HepG2 (cell line): ENCODE measurements around the gene CCDC66. TPM values are rescaled to one million over a fixed set of nuclear protein-coding genes. Genes with fewer than 3 reads are reported as not detected.

Experiments
- ARHGAP35 ChIP-seq: sonication (generic); formaldehyde crosslinking; IDR thresholded peaks from 2 replicates; pipeline ENCODE4 v1.9.0; 2022; ENCODE audit warnings: mild to moderate bottlenecking, inconsistent platforms, moderate library complexity, missing genetic modification reagents, borderline replicate concordance
- ARNT ChIP-seq: fragments of 450-650 bp; IDR thresholded peaks from 2 replicates; pipeline ENCODE4 v1.6.1; 2017
- CBFB ChIP-seq: sonication (generic); formaldehyde crosslinking; IDR thresholded peaks from 2 replicates; pipeline ENCODE4 v1.4.0; 2020; ENCODE audit warnings: missing genetic modification reagents
- DR1 ChIP-seq: sonication (generic); formaldehyde crosslinking; IDR thresholded peaks from 2 replicates; pipeline ENCODE4 v1.8.0; 2021; ENCODE audit warnings: mild to moderate bottlenecking, missing genetic modification reagents, inconsistent platforms
- HMG20A ChIP-seq: IDR thresholded peaks from 2 replicates; pipeline ENCODE4 v1.6.1; 2016; ENCODE audit warnings: borderline replicate concordance
- JUN ChIP-seq: sonication (generic); formaldehyde crosslinking; IDR thresholded peaks from 2 replicates; pipeline ENCODE4 v1.4.0; 2020; ENCODE audit warnings: mild to moderate bottlenecking, missing genetic modification reagents
- MED13 ChIP-seq: sonication (generic); formaldehyde crosslinking; IDR thresholded peaks from 2 replicates; pipeline ENCODE4 v1.5.0; 2020; ENCODE audit warnings: missing genetic modification reagents
- RORA ChIP-seq: sonication (generic); formaldehyde crosslinking; IDR thresholded peaks from 2 replicates; pipeline ENCODE4 v1.5.0; 2020; ENCODE audit warnings: mild to moderate bottlenecking, missing genetic modification reagents, moderate library complexity
- SP1 ChIP-seq, 2 experiments: fragments of 450-650 bp in 1 of 2; sonication (generic) in 1 of 2; formaldehyde crosslinking in 1 of 2; IDR thresholded peaks; 2 replicates each; pipeline versions ENCODE4 v1.4.0 to v1.6.1; 2016 to 2020; ENCODE audit warnings: missing genetic modification reagents in 1 of 2
- SP2 ChIP-seq: sonication (generic); formaldehyde crosslinking; IDR thresholded peaks from 2 replicates; pipeline ENCODE4 v1.5.1; 2020; ENCODE audit warnings: mild to moderate bottlenecking, missing genetic modification reagents
- STAT5B ChIP-seq: sonication (generic); formaldehyde crosslinking; IDR thresholded peaks from 2 replicates; pipeline ENCODE4 v1.4.0; 2020; ENCODE audit warnings: missing genetic modification reagents
- YEATS4 ChIP-seq: sonication (generic); formaldehyde crosslinking; IDR thresholded peaks from 2 replicates; pipeline ENCODE4 v1.4.0; 2020; ENCODE audit warnings: missing genetic modification reagents, borderline replicate concordance
- ZNF180 ChIP-seq: sonication (generic); formaldehyde crosslinking; IDR thresholded peaks from 2 replicates; pipeline ENCODE4 v1.4.0; 2020; ENCODE audit warnings: low read depth, missing genetic modification reagents, borderline replicate concordance
- ZNF317 ChIP-seq: sonication (generic); formaldehyde crosslinking; IDR thresholded peaks from 2 replicates; pipeline ENCODE4 v1.5.0; 2020; ENCODE audit warnings: mild to moderate bottlenecking, missing genetic modification reagents
- ZNF343 ChIP-seq: sonication (generic); formaldehyde crosslinking; IDR thresholded peaks from 2 replicates; pipeline ENCODE4 v1.4.0; 2020; ENCODE audit warnings: mild to moderate bottlenecking, missing genetic modification reagents
- ZNF564 ChIP-seq: sonication (generic); formaldehyde crosslinking; IDR thresholded peaks from 2 replicates; pipeline ENCODE4 v1.8.1; 2023; ENCODE audit warnings: mild to moderate bottlenecking, missing genetic modification reagents
- ZNF703 ChIP-seq: sonication (generic); formaldehyde crosslinking; IDR thresholded peaks from 2 replicates; pipeline ENCODE4 v1.5.1; 2020; ENCODE audit warnings: missing genetic modification reagents, mild to moderate bottlenecking, moderate library complexity, borderline replicate concordance
- ZNF724P ChIP-seq: sonication (generic); formaldehyde crosslinking; IDR thresholded peaks from 2 replicates; pipeline ENCODE4 v1.8.0; 2022; ENCODE audit warnings: missing genetic modification reagents, borderline replicate concordance
- ZNF777 ChIP-seq: sonication (generic); formaldehyde crosslinking; IDR thresholded peaks from 2 replicates; pipeline ENCODE4 v1.4.0; 2020; ENCODE audit warnings: missing genetic modification reagents
- ZNF883 ChIP-seq: sonication (generic); formaldehyde crosslinking; IDR thresholded peaks from 2 replicates; pipeline ENCODE4 v1.5.1; 2020; ENCODE audit warnings: mild to moderate bottlenecking, missing genetic modification reagents; ENCODE audit errors: not compliant biosample characterization
- polyA plus RNA-seq, 8 experiments: library from polyadenylated mRNA; depleted of rRNA in 3 of 8; stranded (reverse) in 7 of 8; unstranded in 1 of 8; fragments of >200 nt; fragmentation: Illumina TruSeq in 4 of 8; extraction: Trizol in 4 of 8; gene quantifications; 2 replicates each; pipeline versions ENCODE4 v1.2.1 to v1.2.3, GENCODE V29; 2011 to 2016; ENCODE audit warnings: low read depth in 4 of 8, missing spikeins in 1 of 8, mixed read lengths in 1 of 8; ENCODE audit not compliant: insufficient read depth in 1 of 8
- total RNA-seq, 5 experiments: library from RNA; depleted of rRNA; stranded (reverse); fragments of >200 nt; fragmentation: Illumina TruSeq; extraction: Trizol; gene quantifications; 2 replicates each; pipeline ENCODE4 v1.2.3, GENCODE V29; 2016; ENCODE audit warnings: low read depth in 1 of 5
- TF ChIP-seq, protein P1 (sequence below): sonication (generic); formaldehyde crosslinking; IDR thresholded peaks from 2 replicates; pipeline ENCODE4 v1.4.0; 2020; ENCODE audit warnings: mild to moderate bottlenecking, missing genetic modification reagents, borderline replicate concordance
- TF ChIP-seq, protein P2 (sequence below): sonication (generic); formaldehyde crosslinking; IDR thresholded peaks from 2 replicates; pipeline ENCODE4 v1.4.0; 2020; ENCODE audit warnings: missing genetic modification reagents

The CCDC66 gene
- total and polyA plus RNA-seq, 2 of the 13 experiments (the other 11 are each of a cell fraction or from before 2014, with no cell fraction given) = 8.4 to 19.9 TPM

DNA sequence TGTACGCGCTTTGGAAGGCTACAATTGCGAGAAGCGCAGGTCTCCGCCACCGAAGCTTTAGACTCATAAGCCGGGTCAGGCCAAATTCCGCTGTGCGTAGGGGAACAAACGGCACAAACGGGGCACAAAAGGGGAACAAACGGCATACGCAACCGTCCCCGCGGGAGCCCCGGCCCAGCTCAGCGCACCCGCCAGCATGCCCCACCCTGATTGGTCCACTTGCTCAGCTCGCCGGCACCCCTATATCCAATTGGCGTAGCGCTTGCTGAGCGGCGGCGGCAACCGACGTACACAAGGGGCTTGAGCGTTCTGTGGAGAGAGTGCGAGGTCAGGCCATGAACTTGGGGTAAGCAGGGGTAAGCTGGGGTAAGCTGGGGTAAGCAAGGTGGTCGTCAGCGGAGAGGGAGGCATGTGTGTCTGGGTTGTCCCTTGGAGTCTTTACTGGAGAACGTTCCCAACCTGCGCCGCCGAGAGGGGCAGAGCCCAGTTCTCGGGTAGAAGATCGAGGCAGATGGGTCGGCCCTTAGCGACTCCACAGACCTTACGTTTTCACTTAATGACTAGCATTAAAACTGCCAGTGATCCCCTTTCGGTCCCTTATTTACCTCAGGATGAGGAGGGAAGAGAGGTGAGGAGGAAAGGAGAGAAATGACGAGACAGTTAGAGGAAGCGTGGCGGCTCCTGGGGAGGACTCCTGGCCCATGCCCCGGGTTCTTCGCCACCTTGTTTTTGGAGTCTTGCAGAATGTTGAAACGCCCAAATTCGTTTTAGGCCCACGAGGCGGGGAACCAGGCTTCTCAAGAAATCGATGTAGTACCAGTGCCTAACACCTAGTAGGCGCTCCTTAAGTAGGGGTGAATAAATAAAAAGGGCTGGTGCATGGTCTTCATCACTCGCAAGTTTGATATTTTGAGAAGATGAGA lies at the start of gene CCDC66 (continued):
- TF ChIP-seq MED13 (CRISPR knock-in tag) (peak; percentile 54; the same call in 1 of the 2 replicates), ARNT (no peak), ZNF317 (CRISPR knock-in tag) (no peak), ZNF703 (CRISPR knock-in tag) (0 out of 2 replicates have a peak, but pooled peaks have one; percentile 47), ZNF777 (CRISPR knock-in tag) (peak; percentile 59), DR1 (CRISPR knock-in tag) (0 out of 2 replicates have a peak, but pooled peaks have one; percentile 71), SP2 (CRISPR knock-in tag) (peak; percentile 32; the same call in 1 of the 2 replicates), ARHGAP35 (CRISPR knock-in tag) (peak; percentile 89), ZNF883 (CRISPR knock-in tag) (peak; percentile 91), ZNF724P (CRISPR knock-in tag) (peak; percentile 79; the same call in 1 of the 2 replicates), STAT5B (CRISPR knock-in tag) (no peak), CBFB (CRISPR knock-in tag) (peak; percentile 79; the same call in 1 of the 2 replicates), SP1 (IDR thresholded peaks at IDR 0.05) (no peak), SP1 (CRISPR knock-in tag; IDR thresholded peaks at IDR 0.05) (no peak), HMG20A (CRISPR knock-in tag) (no peak), ZNF564 (CRISPR knock-in tag) (0 out of 2 replicates have a peak, but pooled peaks have one; percentile 37), ZNF180 (no peak; the same call in 1 of the 2 replicates), JUN (CRISPR knock-in tag) (0 out of 2 replicates have a peak, but pooled peaks have one; percentile 72), ZNF343 (CRISPR knock-in tag) (no peak), YEATS4 (peak; percentile 59; the same call in 1 of the 2 replicates), RORA (CRISPR knock-in tag) (no peak)
- TF ChIP-seq, protein P1, sequence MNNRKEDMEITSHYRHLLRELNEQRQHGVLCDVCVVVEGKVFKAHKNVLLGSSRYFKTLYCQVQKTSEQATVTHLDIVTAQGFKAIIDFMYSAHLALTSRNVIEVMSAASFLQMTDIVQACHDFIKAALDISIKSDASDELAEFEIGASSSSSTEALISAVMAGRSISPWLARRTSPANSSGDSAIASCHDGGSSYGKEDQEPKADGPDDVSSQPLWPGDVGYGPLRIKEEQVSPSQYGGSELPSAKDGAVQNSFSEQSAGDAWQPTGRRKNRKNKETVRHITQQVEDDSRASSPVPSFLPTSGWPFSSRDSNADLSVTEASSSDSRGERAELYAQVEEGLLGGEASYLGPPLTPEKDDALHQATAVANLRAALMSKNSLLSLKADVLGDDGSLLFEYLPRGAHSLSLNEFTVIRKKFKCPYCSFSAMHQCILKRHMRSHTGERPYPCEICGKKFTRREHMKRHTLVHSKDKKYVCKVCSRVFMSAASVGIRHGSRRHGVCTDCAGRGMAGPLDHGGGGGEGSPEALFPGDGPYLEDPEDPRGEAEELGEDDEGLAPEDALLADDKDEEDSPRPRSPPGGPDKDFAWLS (CRISPR knock-in tag) = 0 out of 2 replicates have a peak, but pooled peaks have one; percentile 67
- TF ChIP-seq, protein P2, sequence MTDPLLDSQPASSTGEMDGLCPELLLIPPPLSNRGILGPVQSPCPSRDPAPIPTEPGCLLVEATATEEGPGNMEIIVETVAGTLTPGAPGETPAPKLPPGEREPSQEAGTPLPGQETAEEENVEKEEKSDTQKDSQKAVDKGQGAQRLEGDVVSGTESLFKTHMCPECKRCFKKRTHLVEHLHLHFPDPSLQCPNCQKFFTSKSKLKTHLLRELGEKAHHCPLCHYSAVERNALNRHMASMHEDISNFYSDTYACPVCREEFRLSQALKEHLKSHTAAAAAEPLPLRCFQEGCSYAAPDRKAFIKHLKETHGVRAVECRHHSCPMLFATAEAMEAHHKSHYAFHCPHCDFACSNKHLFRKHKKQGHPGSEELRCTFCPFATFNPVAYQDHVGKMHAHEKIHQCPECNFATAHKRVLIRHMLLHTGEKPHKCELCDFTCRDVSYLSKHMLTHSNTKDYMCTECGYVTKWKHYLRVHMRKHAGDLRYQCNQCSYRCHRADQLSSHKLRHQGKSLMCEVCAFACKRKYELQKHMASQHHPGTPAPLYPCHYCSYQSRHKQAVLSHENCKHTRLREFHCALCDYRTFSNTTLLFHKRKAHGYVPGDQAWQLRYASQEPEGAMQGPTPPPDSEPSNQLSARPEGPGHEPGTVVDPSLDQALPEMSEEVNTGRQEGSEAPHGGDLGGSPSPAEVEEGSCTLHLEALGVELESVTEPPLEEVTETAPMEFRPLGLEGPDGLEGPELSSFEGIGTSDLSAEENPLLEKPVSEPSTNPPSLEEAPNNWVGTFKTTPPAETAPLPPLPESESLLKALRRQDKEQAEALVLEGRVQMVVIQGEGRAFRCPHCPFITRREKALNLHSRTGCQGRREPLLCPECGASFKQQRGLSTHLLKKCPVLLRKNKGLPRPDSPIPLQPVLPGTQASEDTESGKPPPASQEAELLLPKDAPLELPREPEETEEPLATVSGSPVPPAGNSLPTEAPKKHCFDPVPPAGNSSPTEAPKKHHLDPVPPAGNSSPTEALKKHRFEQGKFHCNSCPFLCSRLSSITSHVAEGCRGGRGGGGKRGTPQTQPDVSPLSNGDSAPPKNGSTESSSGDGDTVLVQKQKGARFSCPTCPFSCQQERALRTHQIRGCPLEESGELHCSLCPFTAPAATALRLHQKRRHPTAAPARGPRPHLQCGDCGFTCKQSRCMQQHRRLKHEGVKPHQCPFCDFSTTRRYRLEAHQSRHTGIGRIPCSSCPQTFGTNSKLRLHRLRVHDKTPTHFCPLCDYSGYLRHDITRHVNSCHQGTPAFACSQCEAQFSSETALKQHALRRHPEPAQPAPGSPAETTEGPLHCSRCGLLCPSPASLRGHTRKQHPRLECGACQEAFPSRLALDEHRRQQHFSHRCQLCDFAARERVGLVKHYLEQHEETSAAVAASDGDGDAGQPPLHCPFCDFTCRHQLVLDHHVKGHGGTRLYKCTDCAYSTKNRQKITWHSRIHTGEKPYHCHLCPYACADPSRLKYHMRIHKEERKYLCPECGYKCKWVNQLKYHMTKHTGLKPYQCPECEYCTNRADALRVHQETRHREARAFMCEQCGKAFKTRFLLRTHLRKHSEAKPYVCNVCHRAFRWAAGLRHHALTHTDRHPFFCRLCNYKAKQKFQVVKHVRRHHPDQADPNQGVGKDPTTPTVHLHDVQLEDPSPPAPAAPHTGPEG (CRISPR knock-in tag) = no peak
